ENCODE measurements around the gene IFNA7.
"Not testable (repeated sequence)": the region's sequence is repeated elsewhere in the genome, so short reads cannot be mapped to it uniquely, and the experiment has no call there.

- TF ChIP-seq TP53 (CRISPR knock-in tag; IDR thresholded peaks at IDR 0.05); EHMT2 (IDR thresholded peaks at IDR 0.05; ENCODE audit: low read depth); CHD2 (IDR thresholded peaks at IDR 0.05; ENCODE audit: low read length, partially characterized antibody); NR3C1 (IDR thresholded peaks at IDR 0.05); PBX3 (IDR thresholded peaks at IDR 0.05); RCOR1 (IDR thresholded peaks at IDR 0.05; ENCODE audit: low read depth, low read length); REST (IDR thresholded peaks at IDR 0.05); USF2 (IDR thresholded peaks at IDR 0.05); POLR2AphosphoS2 (conservative IDR thresholded peaks at IDR 0.05; ENCODE audit: low read length); POLR2A (IDR thresholded peaks at IDR 0.05; ENCODE audit: low read length); CBX8 (IDR thresholded peaks at IDR 0.05): not testable (repeated sequence)
- TF ChIP-seq, protein P1, sequence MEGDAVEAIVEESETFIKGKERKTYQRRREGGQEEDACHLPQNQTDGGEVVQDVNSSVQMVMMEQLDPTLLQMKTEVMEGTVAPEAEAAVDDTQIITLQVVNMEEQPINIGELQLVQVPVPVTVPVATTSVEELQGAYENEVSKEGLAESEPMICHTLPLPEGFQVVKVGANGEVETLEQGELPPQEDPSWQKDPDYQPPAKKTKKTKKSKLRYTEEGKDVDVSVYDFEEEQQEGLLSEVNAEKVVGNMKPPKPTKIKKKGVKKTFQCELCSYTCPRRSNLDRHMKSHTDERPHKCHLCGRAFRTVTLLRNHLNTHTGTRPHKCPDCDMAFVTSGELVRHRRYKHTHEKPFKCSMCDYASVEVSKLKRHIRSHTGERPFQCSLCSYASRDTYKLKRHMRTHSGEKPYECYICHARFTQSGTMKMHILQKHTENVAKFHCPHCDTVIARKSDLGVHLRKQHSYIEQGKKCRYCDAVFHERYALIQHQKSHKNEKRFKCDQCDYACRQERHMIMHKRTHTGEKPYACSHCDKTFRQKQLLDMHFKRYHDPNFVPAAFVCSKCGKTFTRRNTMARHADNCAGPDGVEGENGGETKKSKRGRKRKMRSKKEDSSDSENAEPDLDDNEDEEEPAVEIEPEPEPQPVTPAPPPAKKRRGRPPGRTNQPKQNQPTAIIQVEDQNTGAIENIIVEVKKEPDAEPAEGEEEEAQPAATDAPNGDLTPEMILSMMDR (IDR thresholded peaks at IDR 0.05) = not testable (repeated sequence)
Observed at GRCh38 chr9:21202105-21202504, at the start of gene IFNA7.
